ENCODE results near the gene NMRK1.

Gene NMRK1

DNA sequence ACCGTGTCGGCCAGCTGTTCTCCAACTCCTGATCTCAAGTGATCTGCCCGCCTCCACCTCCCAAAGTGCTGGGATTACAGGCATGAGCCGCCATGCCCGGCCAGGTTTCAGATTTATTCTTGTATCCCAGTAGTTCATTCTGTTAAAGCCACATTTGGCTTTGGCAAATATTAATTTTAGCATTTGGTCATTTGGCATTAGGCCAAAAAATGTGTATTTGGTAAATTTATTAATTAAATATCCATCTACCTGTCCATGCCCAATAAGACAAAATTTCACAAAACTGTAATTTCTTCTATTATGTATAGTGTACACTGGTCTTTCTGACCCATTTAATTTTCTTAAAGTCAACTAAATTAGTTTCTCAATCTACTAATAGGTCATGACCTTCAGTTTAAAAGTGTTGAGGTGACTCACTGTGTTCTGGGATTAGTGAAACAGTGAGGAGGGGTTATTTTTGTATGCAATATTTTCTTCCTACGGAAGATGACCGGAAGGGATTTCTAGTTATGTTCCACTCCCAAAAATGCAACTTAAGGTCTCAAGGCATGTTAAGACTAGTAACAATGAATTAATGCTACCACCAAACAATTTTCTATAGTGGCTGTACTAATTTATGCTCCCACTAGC lies 21.4 kb upstream of the NMRK1 start:
- H3K27ac ChIP-seq = peak overlapping the region; percentile 88
- peaks cover 90 to 95% of the 10 kb centered on the region in 2 experiments for H3K4me1 ChIP-seq (ENCODE audit: control insufficient read depth in 1 of 2, insufficient read depth in 1 of 2, low read depth in 1 of 2, low read length in 1 of 2)
- H3K36me3 ChIP-seq = no peaks in the 10 kb centered on the region
- TF ChIP-seq, protein P1, sequence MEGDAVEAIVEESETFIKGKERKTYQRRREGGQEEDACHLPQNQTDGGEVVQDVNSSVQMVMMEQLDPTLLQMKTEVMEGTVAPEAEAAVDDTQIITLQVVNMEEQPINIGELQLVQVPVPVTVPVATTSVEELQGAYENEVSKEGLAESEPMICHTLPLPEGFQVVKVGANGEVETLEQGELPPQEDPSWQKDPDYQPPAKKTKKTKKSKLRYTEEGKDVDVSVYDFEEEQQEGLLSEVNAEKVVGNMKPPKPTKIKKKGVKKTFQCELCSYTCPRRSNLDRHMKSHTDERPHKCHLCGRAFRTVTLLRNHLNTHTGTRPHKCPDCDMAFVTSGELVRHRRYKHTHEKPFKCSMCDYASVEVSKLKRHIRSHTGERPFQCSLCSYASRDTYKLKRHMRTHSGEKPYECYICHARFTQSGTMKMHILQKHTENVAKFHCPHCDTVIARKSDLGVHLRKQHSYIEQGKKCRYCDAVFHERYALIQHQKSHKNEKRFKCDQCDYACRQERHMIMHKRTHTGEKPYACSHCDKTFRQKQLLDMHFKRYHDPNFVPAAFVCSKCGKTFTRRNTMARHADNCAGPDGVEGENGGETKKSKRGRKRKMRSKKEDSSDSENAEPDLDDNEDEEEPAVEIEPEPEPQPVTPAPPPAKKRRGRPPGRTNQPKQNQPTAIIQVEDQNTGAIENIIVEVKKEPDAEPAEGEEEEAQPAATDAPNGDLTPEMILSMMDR (IDR thresholded peaks at IDR 0.05) = no peak
- peak overlapping the region in 1 of 2 experiments; percentile 11 for H3K4me3 ChIP-seq (ENCODE audit: low read depth in 1 of 2, low read length in 1 of 2)
- H3K27me3 ChIP-seq = no peaks in the 10 kb centered on the region
- H3K9me3 ChIP-seq = no peaks in the 10 kb centered on the region

DNA sequence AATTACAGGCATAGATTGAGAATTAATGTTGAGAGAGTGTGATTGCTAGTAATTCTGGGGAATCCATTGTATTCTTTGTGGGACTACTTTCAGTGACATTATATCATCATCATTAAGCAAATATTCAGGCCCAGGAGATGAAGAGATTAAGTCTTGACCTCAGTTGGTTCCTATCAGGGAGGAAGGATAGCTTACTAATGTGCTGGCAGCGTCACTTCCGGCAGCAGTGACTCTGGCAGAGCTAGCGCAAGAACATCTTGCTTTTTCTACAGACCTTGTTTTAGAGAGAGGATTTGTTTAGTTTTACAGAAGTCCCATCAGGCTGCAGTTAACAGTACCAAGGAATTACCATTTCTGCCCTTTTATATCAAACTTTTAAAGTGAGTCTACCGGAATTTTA lies 20.6 kb upstream of the NMRK1 start:
- Histone ChIP-seq H3K27me3 (no peaks in the 10 kb centered on the region), H3K9me3 (no peaks in the 10 kb centered on the region), H3K4me1 (ENCODE audit: control insufficient read depth in 1 of 2, insufficient read depth in 1 of 2, low read depth in 1 of 2, low read length in 1 of 2) (peaks cover 85 to 90% of the 10 kb centered on the region in 2 experiments), H3K27ac (peak overlapping the region; percentile 88), H3K4me3 (ENCODE audit: low read depth in 1 of 2, low read length in 1 of 2) (peak overlapping the region in 1 of 2 experiments; percentile 11), H3K36me3 (peaks cover 2% of the 10 kb centered on the region)
- TF ChIP-seq, protein P1 (IDR thresholded peaks at IDR 0.05) = no peak

DNA sequence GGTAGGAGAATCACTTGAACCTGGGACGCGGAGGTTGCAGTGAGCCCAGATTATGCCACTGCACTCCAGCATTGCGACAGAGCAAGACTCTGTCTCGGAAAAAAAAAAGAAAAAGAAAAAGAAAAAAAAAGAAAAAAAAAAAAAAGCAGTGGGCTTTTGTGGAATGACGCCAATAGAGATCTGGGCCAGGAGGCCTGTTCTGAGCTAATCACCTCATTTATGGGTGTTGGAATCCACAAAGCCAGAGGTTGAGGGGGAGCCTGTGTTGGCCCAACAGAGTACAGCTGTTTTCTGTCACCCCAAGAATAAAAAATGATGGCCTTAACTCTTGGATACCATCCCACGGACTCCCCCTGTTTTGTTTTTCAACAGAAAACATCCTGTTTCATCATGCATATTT lies 18.9 kb upstream of the NMRK1 start:
- H3K36me3 ChIP-seq = peaks cover 15% of the 10 kb centered on the region
- peaks cover 68 to 73% of the 10 kb centered on the region in 2 experiments for H3K4me1 ChIP-seq (ENCODE audit: control insufficient read depth in 1 of 2, insufficient read depth in 1 of 2, low read depth in 1 of 2, low read length in 1 of 2)
- peak overlapping the region; percentile 88 for H3K27ac ChIP-seq

DNA sequence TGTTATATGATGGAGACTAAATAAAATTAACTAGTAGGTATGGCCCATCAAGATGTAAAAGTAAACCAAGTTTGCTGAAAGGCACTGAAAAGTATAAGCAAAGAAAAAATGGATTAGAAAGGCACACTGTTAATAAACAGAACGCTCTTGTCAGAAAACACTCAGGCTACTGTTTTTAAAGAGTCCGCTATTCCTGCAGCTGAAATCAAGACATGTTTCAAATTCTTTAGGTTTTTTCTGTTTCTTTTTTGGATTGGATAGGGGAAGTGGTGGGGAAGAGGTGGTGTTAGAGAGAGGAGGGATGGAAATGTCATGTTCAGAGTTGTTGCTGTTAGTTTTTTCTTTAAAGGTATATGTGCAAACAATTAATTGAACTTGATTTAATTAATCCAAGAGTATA lies 17.9 kb upstream of the NMRK1 start:
- Histone ChIP-seq H3K4me1 (ENCODE audit: control insufficient read depth in 1 of 2, insufficient read depth in 1 of 2, low read depth in 1 of 2, low read length in 1 of 2) (peaks cover 58 to 63% of the 10 kb centered on the region in 2 experiments), H3K9me3 (no peaks in the 10 kb centered on the region), H3K27me3 (no peaks in the 10 kb centered on the region), H3K27ac (peak overlapping the region; percentile 58), H3K36me3 (peaks cover 16% of the 10 kb centered on the region), H3K4me3 (ENCODE audit: low read depth in 1 of 2, low read length in 1 of 2) (no peak overlapping the region)
- TF ChIP-seq, protein P1 (IDR thresholded peaks at IDR 0.05) = no peak

More for the DNA sequence above, 18.9 kb upstream of the NMRK1 start:
- TF ChIP-seq, protein P1 (IDR thresholded peaks at IDR 0.05) = no peak
- H3K27me3 ChIP-seq = no peaks in the 10 kb centered on the region
- H3K4me3 ChIP-seq (ENCODE audit: low read depth in 1 of 2, low read length in 1 of 2) = no peak overlapping the region
- H3K9me3 ChIP-seq = no peaks in the 10 kb centered on the region

DNA sequence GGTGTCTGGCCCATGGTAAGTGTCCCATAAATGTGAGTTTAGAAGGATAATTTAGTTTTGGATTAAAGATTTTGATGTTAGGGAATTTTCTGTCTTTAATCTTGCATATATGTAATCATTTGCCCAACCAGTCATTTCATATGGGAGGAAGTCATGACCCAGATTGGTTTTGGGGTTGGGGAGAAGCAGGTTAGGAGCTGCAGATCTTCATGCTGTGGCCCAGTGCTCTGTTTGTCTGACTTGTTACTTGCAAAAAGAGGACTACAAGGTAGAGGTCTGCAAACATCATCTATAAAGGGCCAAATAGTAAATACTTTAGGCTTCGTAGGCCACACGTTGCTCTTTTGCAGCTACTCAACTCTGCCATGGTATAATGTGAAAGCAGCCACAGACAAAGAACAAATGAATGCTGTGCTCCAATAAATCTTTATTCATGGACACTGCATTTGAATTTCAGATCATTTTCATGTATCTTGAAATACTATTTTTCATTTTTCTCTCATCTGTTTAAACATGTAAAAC lies 17.1 kb upstream of the NMRK1 start:
- Histone ChIP-seq H3K27ac (peak overlapping the region; percentile 58), H3K27me3 (no peaks in the 10 kb centered on the region), H3K4me3 (ENCODE audit: low read depth in 1 of 2, low read length in 1 of 2) (no peak overlapping the region), H3K4me1 (ENCODE audit: control insufficient read depth in 1 of 2, insufficient read depth in 1 of 2, low read depth in 1 of 2, low read length in 1 of 2) (peaks cover 51 to 57% of the 10 kb centered on the region in 2 experiments), H3K36me3 (peaks cover 19% of the 10 kb centered on the region), H3K9me3 (no peaks in the 10 kb centered on the region)
- TF ChIP-seq, protein P1 (IDR thresholded peaks at IDR 0.05) = no peak

Measured in neutrophil (primary cell).